Endometrial microvascular endothelial cells (primary cell): ENCODE results near the gene NBAS. TPM values are rescaled to one million over a fixed set of nuclear protein-coding genes. Genes with fewer than 3 reads are reported as not detected.
"Not testable (repeated sequence)": the region's sequence is repeated elsewhere in the genome, so short reads cannot be mapped to it uniquely, and the experiment has no call there.

ENCODE experiments used
- in situ Hi-C: cut with HindIII; loops from 2 replicates; pipeline ENCODE4 v1.10.0; 2017; ENCODE audit warnings: low sequenced_read_pairs, low pct_unique_long_range_greater_than_20kb; ENCODE audit errors: inconsistent ontology term
- total RNA-seq: library from RNA; depleted of rRNA; stranded (reverse); fragments of >200 nt; gene quantifications from one replicate; pipeline ENCODE4 v1.2.3, GENCODE V29; 2015; ENCODE audit errors: inconsistent ontology term

The NBAS gene
- total RNA-seq, 1 donor from 2014 or later: 40.5 TPM

- in situ Hi-C loops: not testable (repeated sequence)
These were observed 18.9 kb downstream of the NBAS start for GRCh38 chr2:15542269-15542668.

GRCh38 chr2:15540523-15540922, 20.6 kb downstream of the NBAS start:
- in situ Hi-C loops: not testable (repeated sequence)

DNA sequence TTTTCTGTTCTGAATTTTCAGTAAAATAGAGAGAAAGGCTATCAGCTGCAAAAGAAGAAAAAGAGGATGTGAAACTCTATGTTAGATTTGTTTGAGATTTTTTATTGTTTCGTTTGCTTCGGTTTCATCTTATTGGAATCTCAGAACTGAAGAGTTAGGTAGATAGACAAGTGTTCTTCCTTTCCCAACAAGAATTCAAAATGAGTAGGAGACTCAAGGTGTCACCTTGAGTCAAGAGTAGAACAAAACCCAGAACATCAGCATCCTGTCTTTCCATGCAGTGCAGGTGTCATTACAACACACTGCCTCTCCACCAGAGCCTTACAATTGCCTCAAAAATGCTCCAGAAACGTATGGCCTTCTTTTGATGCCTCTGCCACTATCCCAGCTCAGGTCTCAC, 21.1 kb downstream of the NBAS start:
- in situ Hi-C loops: no loop called here

DNA sequence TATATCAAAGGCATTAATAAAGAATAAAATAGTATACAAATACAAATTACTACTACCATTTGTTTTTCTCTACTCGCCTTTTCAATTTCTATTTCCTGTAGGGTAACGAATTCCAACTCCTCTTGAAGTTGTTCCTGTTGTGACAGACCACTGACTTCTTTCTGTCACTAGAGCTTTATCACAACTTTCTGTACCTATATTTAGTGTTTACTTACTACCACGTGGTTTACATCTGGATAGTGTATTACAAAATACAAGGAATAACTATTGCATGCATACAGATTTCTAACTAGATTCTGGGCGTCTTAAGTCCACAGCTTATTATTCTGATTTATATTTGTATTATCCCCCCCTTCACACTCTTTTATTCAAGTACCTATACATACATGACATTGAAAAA, 22.3 kb downstream of the NBAS start:
- in situ Hi-C loops: no loop called here

DNA sequence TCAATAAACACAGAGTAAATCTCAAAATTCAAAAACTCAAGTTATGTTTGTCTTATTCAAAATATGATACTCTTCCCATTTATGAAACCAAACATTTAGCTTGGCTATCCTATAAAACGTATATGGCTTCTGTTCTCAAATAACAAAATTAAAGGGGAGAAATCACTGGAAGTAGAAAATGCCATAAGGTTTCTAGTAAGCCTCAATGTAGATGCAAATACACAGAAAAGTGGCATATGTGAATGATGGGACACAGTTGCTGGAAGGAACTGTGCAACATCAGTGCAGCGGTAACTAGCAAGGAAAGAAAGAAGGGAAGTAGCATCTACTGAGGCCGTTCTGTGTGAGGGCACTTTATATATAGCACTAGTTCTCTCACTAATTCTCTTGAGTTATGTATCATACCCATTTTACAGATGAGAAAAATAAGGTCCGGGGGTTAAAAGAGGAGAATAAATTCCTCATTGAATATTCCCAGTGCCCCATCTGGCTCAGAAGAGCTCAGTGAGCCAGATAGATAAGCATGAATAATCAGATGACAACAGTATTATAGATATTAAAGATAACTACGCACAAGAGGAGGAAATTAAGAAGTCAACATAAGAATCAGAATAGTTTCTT, 27.2 kb downstream of the NBAS start:
- in situ Hi-C loops: no loop called here

GRCh38 chr2:15532996-15533395, 28.1 kb downstream of the NBAS start:
- in situ Hi-C loops: no loop called here

GRCh38 chr2:15531095-15531854, 29.9 kb downstream of the NBAS start:
- in situ Hi-C loops: no loop called here

GRCh38 chr2:15527074-15527739, 33.9 kb downstream of the NBAS start:
- in situ Hi-C loops: no loop called here

DNA sequence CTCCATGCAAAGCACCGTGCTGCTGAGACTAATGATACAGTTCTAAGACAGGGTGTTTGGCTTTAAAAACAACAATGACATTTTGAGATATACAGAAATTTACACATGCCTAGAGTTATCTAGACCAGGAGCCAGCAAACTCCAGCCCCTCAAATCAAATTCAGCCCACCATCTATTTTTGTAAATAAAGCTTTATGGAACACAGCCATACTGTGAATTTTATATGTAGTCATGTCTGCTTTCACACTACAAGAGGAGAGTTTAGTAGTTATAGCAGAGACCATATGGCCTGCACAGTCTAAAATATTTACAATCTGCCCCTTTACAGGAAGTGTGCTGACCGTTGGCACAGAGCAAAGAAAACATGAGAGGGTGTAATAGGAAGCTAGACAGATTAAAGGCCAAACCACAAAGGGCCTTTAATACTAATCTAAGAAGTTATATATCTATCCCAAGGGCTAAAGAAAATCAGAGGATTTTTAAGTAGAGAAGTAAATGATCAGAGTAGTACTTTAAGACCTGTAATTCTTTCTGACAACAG, 39.4 kb downstream of the NBAS start:
- in situ Hi-C loops: no loop called here

- in situ Hi-C loops: no loop called here
These were observed 40.8 kb downstream of the NBAS start for GRCh38 chr2:15520346-15520745.

GRCh38 chr2:15518759-15519158, 42.4 kb downstream of the NBAS start:
- in situ Hi-C loops: not testable (repeated sequence)

DNA sequence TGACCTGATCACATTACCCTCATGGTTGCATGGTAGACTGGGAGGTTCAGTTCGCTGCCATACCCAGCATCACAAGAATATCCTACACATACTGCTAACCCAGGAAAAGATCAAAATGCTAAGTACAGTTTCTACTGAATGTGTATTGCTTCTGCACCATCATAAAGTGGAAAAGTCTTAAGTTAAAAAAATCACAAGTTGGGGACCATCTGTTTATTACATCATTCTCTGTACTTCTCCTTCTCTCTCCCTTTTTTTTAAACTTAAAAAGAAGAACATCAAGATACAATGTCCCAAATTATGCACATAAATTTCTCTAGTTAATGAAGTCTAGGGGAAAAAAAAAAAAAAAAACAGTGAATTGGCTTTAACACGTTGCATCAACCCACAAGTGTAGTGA, 43.3 kb downstream of the NBAS start:
- in situ Hi-C loops: no loop called here

DNA sequence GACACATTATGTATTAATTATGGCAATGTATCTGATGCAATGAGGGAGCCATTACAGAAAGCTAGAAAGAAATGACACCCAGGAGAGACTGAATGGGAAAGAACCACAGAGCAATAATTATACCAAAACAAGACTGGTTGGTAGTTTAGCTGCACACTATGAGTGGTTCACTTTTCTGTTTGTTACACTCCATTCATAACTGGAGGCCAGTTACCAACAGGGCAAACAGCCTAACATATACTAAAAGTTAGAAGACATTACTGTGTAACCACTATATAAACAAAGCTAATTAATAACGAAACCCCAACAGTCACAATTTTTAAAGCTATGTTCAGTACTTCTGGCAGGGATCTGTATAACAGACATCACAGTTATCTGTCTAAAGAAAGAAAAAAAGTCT, 49.4 kb downstream of the NBAS start:
- in situ Hi-C loops: no loop called here

- in situ Hi-C loops: no loop called here
These were observed 50.6 kb downstream of the NBAS start for GRCh38 chr2:15510552-15510951.

- in situ Hi-C loops: no loop called here
These were observed 51.0 kb downstream of the NBAS start for GRCh38 chr2:15510131-15510530.

GRCh38 chr2:15507697-15508096, 53.4 kb downstream of the NBAS start:
- in situ Hi-C loops: no loop called here

DNA sequence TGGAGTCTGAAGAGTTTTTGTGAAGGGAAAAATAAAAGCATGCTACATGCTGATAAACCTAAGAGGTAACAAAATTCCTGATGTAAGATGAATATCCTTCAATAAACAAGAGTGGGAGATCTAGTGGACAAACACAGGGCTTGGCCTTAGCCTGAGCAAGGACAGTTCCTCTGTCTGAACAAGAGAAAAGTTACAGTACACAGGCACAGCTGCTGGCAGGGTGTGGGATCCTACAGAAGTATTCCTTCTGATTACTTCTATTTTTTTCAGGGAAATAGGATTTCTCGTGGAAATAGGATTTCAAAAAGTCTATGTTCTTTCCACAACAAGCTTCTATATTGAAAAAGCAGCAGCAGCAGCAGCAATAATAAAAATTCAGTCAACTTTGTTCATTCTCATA, 54.1 kb downstream of the NBAS start:
- in situ Hi-C loops: no loop called here

- in situ Hi-C loops: no loop called here
These were observed 54.8 kb downstream of the NBAS start for GRCh38 chr2:15506229-15506819.

GRCh38 chr2:15504882-15505663, 56.1 kb downstream of the NBAS start:
- in situ Hi-C loops: no loop called here
